Activated CD4-positive, CD25-positive, alpha-beta regulatory T cell (primary cell): ENCODE measurements around the gene CER1.
"Not testable (repeated sequence)": the region's sequence is repeated elsewhere in the genome, so short reads cannot be mapped to it uniquely, and the experiment has no call there.

Source experiments
- DNase-seq, 4 experiments: peaks; one replicate each; lab custom pipeline; 2025; lab: John Stamatoyannopoulos, UW

Gene CER1

DNA sequence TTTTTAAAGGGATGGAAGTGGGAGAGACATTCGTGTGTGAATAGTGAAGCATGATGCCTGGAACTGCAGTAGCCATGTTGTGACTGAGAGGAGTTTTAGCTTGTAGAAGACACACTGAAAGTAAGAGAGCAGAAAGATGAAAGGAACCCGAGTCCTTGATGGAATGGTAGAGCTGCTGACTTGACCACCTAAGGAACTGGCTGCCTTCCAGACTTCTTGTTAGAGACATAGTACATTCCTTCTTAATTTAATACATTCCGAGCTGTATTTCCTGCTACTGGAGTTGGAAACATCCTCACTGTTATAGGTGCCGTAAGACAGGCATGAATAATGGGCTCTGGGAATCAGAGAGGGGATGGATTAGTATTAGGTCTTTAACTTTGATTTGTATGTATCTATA is 7.4 kb downstream of the CER1 start:
- no peak for DNase-seq

DNA sequence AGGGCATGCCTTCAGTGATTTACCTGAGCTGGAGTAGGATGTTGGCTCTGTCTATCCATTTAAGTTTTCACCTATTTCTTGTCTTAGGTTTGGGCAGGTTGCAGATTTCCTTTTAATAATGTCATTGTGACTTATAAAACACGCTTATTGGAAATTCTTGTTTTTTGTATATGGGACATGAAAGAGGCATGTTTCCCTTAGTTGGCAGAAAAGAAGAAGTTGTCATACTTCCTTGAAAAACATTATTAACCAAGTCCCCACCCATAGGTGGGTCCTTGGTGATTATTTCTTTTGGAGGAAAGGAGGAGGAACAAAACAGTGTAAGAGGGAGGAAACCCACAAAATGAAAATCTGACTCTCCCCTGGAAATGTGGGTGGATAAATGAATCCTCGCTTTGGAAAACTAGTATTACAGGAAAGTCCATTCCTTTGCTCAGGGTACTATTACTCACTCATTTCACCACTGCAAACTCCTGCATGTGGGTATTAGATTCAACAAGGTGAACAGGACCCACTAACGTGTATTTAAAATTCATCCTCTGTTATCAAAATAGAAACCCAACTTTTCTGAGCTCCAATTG is 9.3 kb downstream of the CER1 start:
- DNase-seq: no peak

- no peak for DNase-seq
Observed at GRCh38 chr9:14710804-14711203, 11.7 kb downstream of the CER1 start.

DNA sequence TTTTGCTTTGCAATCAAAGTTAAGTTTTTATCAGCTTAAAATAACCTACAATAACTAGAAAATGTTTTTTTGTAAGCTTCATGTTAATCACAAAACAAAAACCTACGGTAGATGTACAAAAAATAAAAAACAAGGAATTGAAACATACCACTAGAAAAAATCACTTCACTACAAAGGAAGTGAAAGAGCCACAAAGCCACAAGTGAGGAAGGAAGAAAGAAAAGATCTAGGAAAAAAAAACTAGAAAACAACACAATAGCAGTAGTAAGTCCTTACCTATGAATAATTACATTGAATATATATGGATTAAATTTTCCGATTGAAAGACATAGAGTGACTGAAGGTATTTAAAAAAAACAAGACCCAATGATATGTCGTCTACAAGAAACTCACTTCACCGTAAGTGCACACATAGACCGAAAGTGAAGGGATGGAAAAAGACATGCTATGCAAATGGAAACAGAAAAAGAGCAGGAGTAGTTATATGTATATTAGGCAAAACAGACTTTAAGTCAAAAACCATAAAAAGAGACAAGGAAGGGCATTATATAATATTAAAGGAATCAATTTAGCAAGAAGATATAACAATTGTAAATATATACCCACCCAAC is 15.9 kb downstream of the CER1 start:
- DNase-seq: no peak

DNA sequence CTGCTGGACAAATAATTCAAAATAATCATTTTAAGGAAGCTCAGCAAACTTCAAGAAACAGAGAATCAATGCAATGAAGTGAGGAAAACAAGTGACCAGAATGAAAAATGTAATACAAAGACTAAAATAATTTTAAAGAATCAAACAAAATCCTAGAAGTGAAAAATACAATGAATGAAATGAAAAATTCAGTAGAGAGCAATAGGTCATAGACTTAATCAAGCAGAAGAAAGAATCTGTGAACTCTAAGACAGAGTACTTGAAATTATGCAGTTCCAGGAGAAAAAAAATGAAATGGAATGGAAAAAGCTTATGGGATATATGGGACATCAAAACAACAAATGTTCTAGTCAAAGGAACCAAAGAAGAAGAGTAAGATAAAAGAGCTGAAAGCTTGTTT is 17.5 kb downstream of the CER1 start:
- no peak for DNase-seq

DNA sequence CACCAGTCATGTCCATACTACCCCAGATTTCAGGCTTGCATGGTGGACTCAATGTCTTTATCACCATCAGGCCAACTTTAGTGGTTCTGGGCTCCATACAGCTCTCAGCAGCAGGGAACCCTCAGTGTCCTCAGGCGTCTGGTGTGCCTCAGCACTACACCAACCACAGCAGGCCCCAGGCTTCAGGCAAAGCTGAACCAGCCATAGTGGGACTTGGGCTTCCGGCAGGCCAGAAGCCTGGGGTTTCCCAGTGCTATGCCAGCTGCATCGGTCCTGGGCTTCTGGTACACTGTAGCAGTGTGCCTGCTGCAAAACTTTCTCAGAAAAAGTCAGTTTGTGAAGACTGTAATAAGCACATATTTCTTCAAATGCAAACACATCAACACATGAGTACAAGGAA is 18.3 kb downstream of the CER1 start:
- no peak for DNase-seq

- DNase-seq: no peak
Observed at GRCh38 chr9:14702200-14702720, 20.3 kb downstream of the CER1 start.

DNA sequence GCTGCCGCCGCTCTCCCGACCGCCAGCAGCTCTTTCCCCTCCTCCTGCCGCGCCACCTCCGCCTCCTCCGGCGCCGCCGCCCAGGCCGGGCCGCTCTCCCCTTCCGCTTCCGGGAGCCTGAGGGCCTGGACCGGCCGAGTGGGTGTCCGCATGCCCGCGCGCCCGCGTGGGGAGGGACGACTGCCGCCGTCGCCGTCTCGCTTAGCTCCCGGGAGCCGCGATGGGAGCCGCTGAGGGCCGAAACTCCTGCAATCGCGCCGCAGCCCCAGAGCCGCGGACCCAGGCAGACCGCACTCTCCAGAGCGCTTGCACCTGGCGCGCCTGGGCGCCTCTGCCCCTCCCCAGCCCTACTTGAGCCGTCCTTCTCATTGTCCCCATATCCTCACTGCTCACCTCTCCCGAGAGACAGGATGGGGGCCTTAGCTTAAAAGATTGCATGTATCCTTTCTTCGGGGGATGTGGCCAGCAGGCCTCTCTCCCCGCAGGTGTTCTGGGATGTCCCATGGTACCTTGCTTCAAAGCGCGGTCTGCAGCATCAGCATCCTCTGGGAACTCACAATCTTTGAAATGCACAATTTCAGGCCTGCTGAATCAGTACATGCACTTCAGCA is 29.2 kb downstream of the CER1 start, which contains the start of gene ZDHHC21:
ZDHHC21 (minus strand) TSS at position 182 of the 611 bp plus-strand sequence. CDS start 19,092 bp downstream, outside the sequence.
- DNase-seq: peak; percentile 25 to 31 (median 28)

DNA sequence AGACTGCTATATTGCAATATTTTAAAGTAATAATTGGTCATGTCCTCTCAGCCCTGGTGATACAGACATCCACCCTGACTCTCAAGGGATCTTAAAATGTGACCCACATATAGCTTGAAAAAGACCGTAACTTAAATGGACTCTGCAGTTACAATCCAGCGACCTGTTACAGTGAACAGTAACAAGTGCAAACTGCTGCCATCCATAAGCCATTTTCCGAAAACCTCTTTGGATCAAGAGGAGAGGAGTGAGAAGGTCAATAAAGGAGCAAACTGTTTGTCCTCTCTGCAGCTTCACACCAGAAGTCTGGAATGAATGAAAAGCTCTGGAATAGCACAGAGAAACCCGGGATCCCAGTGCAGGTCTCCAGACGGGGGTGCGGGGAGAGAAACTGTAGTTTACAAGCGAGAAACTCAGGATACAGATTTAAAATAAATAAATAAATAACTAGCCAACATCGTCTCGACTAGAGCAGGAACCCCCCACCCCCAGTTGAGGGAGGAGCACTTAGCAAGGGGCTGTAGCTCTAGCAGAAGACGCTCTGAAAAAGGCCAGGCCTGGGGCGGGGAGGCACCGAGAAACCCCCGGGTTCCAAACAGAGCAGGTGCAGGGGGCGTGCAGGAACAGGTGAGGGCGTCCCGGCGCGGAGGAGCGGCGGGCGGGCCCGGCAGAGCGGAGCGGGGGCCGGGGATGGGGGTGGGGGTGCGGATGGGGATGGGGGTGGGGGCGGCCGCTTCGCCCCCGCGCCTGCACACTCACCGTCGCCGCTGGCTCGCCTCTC is 29.9 kb downstream of the CER1 start:
- DNase-seq: peak in 2 of 4 experiments; percentile 10 to 19

GRCh38 chr9:14690948-14691730 is 31.4 kb downstream of the CER1 start:
- no peak for DNase-seq

DNA sequence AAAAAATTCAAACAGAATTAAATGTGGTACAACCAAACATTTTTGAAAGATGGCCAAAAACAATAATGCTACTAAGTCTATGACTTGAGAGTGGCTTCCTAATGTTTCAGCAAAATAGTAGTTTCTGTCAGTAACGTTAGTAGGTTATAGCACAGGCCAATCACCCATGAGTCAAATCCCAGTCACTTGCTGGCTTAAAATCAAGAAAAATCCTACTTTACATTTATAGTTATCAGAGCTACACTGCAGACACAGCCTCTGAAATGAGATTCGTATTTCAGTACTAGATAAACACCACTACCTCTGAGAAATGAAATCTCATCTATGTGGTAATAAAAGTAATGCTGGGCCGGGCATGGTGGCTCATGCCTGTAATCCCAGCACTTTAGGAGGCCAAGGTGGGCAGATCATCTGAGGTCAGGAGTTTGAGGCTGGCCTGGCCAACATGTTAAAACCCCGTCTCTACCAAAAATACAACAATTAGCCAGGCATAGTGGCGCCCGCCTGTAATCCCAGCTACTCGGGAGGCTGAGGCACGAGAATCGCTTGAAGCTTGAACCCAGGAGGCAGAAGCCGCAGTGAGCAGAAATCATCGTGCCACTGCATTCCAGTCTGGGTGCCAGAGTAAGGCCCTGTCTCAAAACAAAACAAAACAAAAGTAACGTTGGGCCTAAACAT is 35.4 kb downstream of the CER1 start:
- no peak for DNase-seq

- no peak for DNase-seq
Observed at GRCh38 chr9:14686168-14686567, 36.4 kb downstream of the CER1 start.

DNA sequence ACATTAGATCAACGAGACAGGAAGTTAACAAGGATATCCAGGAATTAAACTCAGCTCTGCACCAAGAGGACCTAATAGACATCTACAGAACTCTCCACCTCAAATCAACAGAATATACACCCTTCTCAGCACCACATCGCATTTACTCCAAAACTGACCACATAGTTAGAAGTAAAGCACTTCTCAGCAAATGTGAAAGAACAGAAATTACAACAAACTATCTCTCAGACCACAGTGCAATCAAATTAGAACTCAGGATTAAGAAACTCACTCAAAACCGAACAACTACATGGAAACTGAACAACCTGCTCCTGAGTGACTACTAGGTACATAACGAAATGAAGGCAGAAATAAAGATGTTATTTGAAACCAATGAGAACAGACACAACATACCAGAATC is 39.9 kb downstream of the CER1 start:
- not testable (repeated sequence) for DNase-seq

DNA sequence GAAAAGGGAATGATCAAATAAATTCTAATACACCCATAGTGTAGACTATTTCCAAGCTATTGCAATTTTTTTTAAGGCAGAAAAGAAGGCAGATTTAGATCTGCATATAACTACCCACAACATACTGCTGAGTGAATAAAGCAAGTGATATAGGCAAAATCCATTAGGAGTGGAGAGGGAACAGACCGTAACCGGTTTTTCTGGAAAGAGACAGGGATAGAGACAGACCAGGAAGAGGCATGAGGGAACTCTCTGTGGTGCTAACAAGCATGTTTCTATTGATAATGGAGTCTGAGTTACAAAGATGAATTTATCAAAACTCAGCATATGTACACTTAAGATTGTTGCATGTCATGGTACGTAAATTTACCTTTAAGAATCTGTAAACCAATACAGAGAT is 43.8 kb downstream of the CER1 start:
- no peak for DNase-seq

- no peak for DNase-seq
Observed at GRCh38 chr9:14677872-14678271, 44.7 kb downstream of the CER1 start.

DNA sequence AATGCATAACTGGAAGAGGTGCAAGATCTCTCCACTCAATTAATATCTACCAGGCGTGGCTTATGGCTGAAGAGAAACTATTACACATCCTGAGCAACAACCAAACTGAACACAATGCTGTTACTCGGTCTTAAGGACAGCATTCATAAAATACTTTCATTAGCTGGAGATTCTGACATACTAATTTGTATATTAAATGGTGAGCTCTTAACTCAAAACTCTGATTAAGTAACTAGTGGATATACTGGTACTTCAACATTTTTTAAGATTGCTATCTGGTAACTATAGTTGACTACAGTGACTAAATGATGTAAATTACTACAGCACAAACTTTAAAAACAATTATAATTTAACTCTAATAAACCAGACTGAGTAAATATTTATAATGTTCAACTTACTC is 45.1 kb downstream of the CER1 start:
- DNase-seq: no peak

DNA sequence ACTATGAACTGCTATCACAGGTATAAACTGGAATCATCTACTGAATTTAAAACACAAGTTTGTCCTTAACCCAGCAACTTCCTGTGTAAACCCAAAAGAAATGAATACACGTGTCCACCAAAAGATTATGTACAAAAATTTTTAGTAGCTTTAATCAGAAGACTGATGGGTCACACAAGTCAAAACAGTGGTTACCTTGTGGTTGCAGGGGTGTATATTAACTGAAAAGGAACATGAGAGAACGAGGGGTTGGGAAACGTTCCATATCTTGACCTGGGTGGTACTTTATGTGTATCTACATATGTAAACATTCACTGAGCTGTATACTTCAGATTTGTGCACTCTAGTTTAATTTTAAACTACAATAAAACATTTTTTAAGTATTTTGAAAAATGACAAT is 47.9 kb downstream of the CER1 start:
- DNase-seq: no peak

DNA sequence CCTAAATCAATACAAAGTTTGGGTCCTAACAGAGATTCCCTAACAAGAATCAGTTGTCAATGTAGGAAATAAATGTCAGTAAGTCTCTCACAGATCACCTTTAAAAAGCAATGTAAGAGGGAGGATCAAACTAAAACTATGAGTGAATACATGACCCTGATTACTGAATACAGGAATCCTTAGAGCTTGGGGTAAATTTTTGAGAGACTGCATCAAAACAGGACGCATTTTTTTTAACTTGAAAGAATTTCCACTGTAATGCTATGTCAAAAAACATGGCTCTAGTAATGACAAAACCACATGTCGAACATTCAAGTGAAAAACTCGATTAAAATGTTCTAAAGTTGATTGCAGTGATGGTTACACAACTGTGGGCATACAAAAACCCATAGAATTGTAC is 51.2 kb downstream of the CER1 start:
- no peak for DNase-seq

DNA sequence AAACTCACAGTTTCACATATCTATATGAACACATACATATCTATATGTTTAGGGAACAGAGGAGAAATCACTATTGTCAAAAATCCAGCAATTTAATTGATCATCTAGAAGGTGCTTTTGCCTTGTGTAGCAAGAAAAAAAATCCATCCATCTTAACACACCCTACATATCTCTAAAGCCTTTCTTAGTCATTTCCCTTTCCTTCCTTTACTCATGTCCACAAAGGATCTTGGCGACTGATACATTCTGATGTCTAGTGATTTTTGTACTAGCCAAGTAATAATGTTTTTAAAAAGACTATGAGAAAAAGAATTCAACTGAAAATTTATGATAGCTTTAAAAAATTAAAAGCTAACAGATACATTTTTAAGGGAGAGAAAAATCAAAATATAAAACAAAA is 51.8 kb downstream of the CER1 start:
- no peak for DNase-seq
